Aorta (tissue), 5 donors: ENCODE measurements around the gene ZIC1. TPM values are rescaled to one million over a fixed set of nuclear protein-coding genes. Genes with fewer than 3 reads are reported as not detected.

ENCODE experiments used
- ATAC-seq: fragments of 200-7000 bp; cut with Tn5 transposase; one replicate; pipeline ENCODE4 v1.9.1; 2022; ENCODE audit warnings: moderate library complexity; ENCODE audit not compliant: low FRiP score
- DNase-seq, 2 donors: peaks; one replicate each; pipeline ENCODE4 v3.0.0-alpha.2; 2020
- H3K27ac ChIP-seq, 2 donors: one replicate each; pipeline ENCODE4 v1.5.1; 2013; ENCODE audit warnings: low read length in 2 of 2, mild to moderate bottlenecking in 2 of 2, moderate library complexity in 2 of 2, control low read depth in 1 of 2, inconsistent platforms in 1 of 2, low read depth in 1 of 2
- H3K27me3 ChIP-seq, 2 donors: one replicate each; pipeline ENCODE4 v1.6.1; 2013; ENCODE audit warnings: control low read depth in 1 of 2, low read length in 1 of 2, mild to moderate bottlenecking in 1 of 2, moderate library complexity in 1 of 2; ENCODE audit not compliant: insufficient read depth in 2 of 2, control insufficient read depth in 1 of 2
- H3K36me3 ChIP-seq, 2 donors: one replicate each; pipeline ENCODE4 v1.6.1; 2013; ENCODE audit warnings: control low read depth in 1 of 2, low read length in 1 of 2, mild to moderate bottlenecking in 1 of 2; ENCODE audit not compliant: insufficient read depth in 2 of 2, control insufficient read depth in 1 of 2
- H3K4me1 ChIP-seq, 2 donors: one replicate each; pipeline ENCODE4 v1.6.1; 2013; ENCODE audit warnings: low read length in 2 of 2, control low read depth in 1 of 2, mild to moderate bottlenecking in 1 of 2, moderate library complexity in 1 of 2; ENCODE audit not compliant: insufficient read depth in 2 of 2, control insufficient read depth in 1 of 2
- H3K4me3 ChIP-seq, 2 donors: one replicate each; pipeline ENCODE4 v1.5.1; 2013; ENCODE audit warnings: low read length in 2 of 2, control low read depth in 1 of 2, mild to moderate bottlenecking in 1 of 2
- H3K9me3 ChIP-seq: one replicate; pipeline ENCODE4 v1.6.1; 2013; ENCODE audit warnings: mild to moderate bottlenecking, low read length; ENCODE audit not compliant: control insufficient read depth
- WGBS, 2 donors: extraction: QIAGEN DNeasy Blood & Tissue Kit; methylation state at CpG; one replicate each; pipeline ENCODE4 v1.1.7; 2013; 5-methylcytosine and 5-hydroxymethylcytosine counted together
- intact Hi-C, 2 donors: fragments of 100-400 bp; cut with DNase I; formaldehyde crosslinking; loops; one replicate each; pipeline versions ENCODE4 v1.14.2 to v1.15.0; 2022
- polyA plus RNA-seq, 2 donors: library from polyadenylated mRNA; stranded (reverse); fragments of 200-250 nt; gene quantifications; one replicate each; pipeline ENCODE4 v1.2.3, GENCODE V29; 2013
- total RNA-seq, 2 donors: library from RNA; stranded (reverse); fragmentation: NEBNext Ultra II Directional; extraction: Animal tissue kit (Norgen Biotek cat#: 25700); gene quantifications; one replicate each; pipeline ENCODE4 v1.2.1, GENCODE V29; 2021
- donor health status: healthy with polysubstance abuse.
- donor health status: Bipolar disorder and iron deficiency.
- donor health status: DM: no; HTN: no; CAD: no.
- donor health status: DM: no; HTN: no; CAD: no.
- donor health status: DM: yes; HTN: yes; CAD: no.

ZIC1 gene
- total and polyA plus RNA-seq, 4 donors, result 0.99 to 2.7 (median 2.0) TPM

GRCh38 chr3:147398813-147399534, 10.2 kb upstream of the ZIC1 start:
- WGBS, 2 donors, result 80 to 84% methylated on average over 2 of the region's 2 CpGs
- ATAC-seq (no peak), DNase-seq (no peak)
- Histone ChIP-seq H3K27ac (no peak overlapping the region), H3K9me3 (no peaks in the 10 kb centered on the region), H3K27me3 (peaks cover 0 to 4% of the 10 kb centered on the region in 2 donors), H3K36me3 (no peaks in the 10 kb centered on the region), H3K4me1 (no peaks in the 10 kb centered on the region), H3K4me3 (no peak overlapping the region)
- intact Hi-C loops, result no loop called here

GRCh38 chr3:147400111-147400510, 9.1 kb upstream of the ZIC1 start:
- Histone ChIP-seq H3K4me3 (no peak overlapping the region), H3K27me3 (peaks cover 0 to 8% of the 10 kb centered on the region in 2 donors), H3K4me1 (no peaks in the 10 kb centered on the region), H3K27ac (no peak overlapping the region), H3K9me3 (no peaks in the 10 kb centered on the region), H3K36me3 (no peaks in the 10 kb centered on the region)
- intact Hi-C loops, result no loop called here
- ATAC-seq (no peak), DNase-seq (no peak)

GRCh38 chr3:147400999-147401398, 8.2 kb upstream of the ZIC1 start:
- intact Hi-C loops, result no loop called here
- 48 to 62% methylated on average over 1 of the region's 1 CpG for WGBS, 2 donors
- no peak overlapping the region for H3K4me3 ChIP-seq
- no peak for ATAC-seq
- no peaks in the 10 kb centered on the region for H3K36me3 ChIP-seq
- H3K9me3 ChIP-seq, result no peaks in the 10 kb centered on the region
- no peaks in the 10 kb centered on the region for H3K4me1 ChIP-seq
- no peak overlapping the region for H3K27ac ChIP-seq
- peaks cover 0 to 5% of the 10 kb centered on the region in 2 donors for H3K27me3 ChIP-seq
- DNase-seq, result no peak

- intact Hi-C loops, result no loop called here
- WGBS, 2 donors, result 59 to 72% methylated on average over 1 of the region's 1 CpG
- Histone ChIP-seq H3K27me3 (peaks cover 0 to 5% of the 10 kb centered on the region in 2 donors), H3K36me3 (no peaks in the 10 kb centered on the region), H3K9me3 (no peaks in the 10 kb centered on the region), H3K4me3 (no peak overlapping the region), H3K27ac (no peak overlapping the region), H3K4me1 (no peaks in the 10 kb centered on the region)
- ATAC-seq (no peak), DNase-seq (no peak)
Observed at GRCh38 chr3:147401421-147401820, 7.7 kb upstream of the ZIC1 start.

- WGBS, 2 donors, result 29 to 39% methylated on average over 5 of the region's 5 CpGs
- no peaks in the 10 kb centered on the region for H3K4me1 ChIP-seq
- no peak overlapping the region for H3K27ac ChIP-seq
- no peak for ATAC-seq
- DNase-seq, result no peak
- peaks cover 0 to 5% of the 10 kb centered on the region in 2 donors for H3K27me3 ChIP-seq
- intact Hi-C loops, result no loop called here
- no peaks in the 10 kb centered on the region for H3K36me3 ChIP-seq
- H3K4me3 ChIP-seq, result no peak overlapping the region
- H3K9me3 ChIP-seq, result no peaks in the 10 kb centered on the region
Observed at GRCh38 chr3:147402159-147402558, 7.0 kb upstream of the ZIC1 start.

GRCh38 chr3:147403511-147403910, 5.7 kb upstream of the ZIC1 start:
- no peaks in the 10 kb centered on the region for H3K4me1 ChIP-seq
- intact Hi-C loops, result no loop called here
- H3K27ac ChIP-seq, result no peak overlapping the region
- no peaks in the 10 kb centered on the region for H3K9me3 ChIP-seq
- peaks cover 0 to 5% of the 10 kb centered on the region in 2 donors for H3K27me3 ChIP-seq
- WGBS, 2 donors, result 68 to 83% methylated on average over 5 of the region's 5 CpGs
- no peak for DNase-seq
- no peak overlapping the region for H3K4me3 ChIP-seq
- H3K36me3 ChIP-seq, result no peaks in the 10 kb centered on the region
- no peak for ATAC-seq

GRCh38 chr3:147404000-147404799, 5.0 kb upstream of the ZIC1 start:
- WGBS, 2 donors, result 70 to 77% methylated on average over 11 of the region's 11 CpGs
- intact Hi-C loops, result no loop called here
- DNase-seq, result no peak
- no peak for ATAC-seq
- Histone ChIP-seq H3K4me1 (no peaks in the 10 kb centered on the region), H3K4me3 (no peak overlapping the region), H3K9me3 (no peaks in the 10 kb centered on the region), H3K27ac (no peak overlapping the region), H3K36me3 (no peaks in the 10 kb centered on the region), H3K27me3 (peaks cover 0 to 5% of the 10 kb centered on the region in 2 donors)

- H3K4me1 ChIP-seq, result no peaks in the 10 kb centered on the region
- WGBS, 2 donors, result 23 to 43% methylated on average over 16 of the region's 16 CpGs
Observed at GRCh38 chr3:147404800-147405230, 4.3 kb upstream of the ZIC1 start.

More at GRCh38 chr3:147404800-147405230, 4.3 kb upstream of the ZIC1 start:
- DNase-seq, result no peak
- H3K36me3 ChIP-seq, result no peaks in the 10 kb centered on the region
- intact Hi-C loops, result no loop called here
- no peaks in the 10 kb centered on the region for H3K9me3 ChIP-seq
- no peak overlapping the region for H3K4me3 ChIP-seq
- H3K27ac ChIP-seq, result no peak overlapping the region
- ATAC-seq, result no peak
- peaks cover 0 to 5% of the 10 kb centered on the region in 2 donors for H3K27me3 ChIP-seq
